Loucy (cell line): ENCODE data around the gene LUZP1.

Experiments
- H2AFZ ChIP-seq: fragments of 200-600 bp; sonication (generic); 2 replicates; pipeline ENCODE4 v1.6.0; 2016; ENCODE audit warnings: antibody characterized with exemption, mild to moderate bottlenecking, low read length, moderate library complexity
- H3F3A ChIP-seq: fragments of 200-600 bp; 2 replicates; pipeline ENCODE4 v1.6.0; 2016; ENCODE audit warnings: antibody characterized with exemption, low read depth, mild to moderate bottlenecking
- H3K27me3 ChIP-seq: fragments of 200-600 bp; sonication (generic); 2 replicates; pipeline ENCODE4 v1.6.1; 2014; ENCODE audit warnings: low read length, mild to moderate bottlenecking; ENCODE audit not compliant: insufficient read depth, poor library complexity, severe bottlenecking
- H3K36me3 ChIP-seq: fragments of 200-600 bp; sonication (generic); 2 replicates; pipeline ENCODE4 v1.6.1; 2016; ENCODE audit warnings: low read length; ENCODE audit not compliant: insufficient read depth
- H3K4me1 ChIP-seq: fragments of 200-600 bp; sonication (generic); 2 replicates; pipeline ENCODE4 v1.5.1; 2014; ENCODE audit warnings: low read length, mild to moderate bottlenecking; ENCODE audit not compliant: insufficient read depth, poor library complexity, severe bottlenecking
- H3K4me2 ChIP-seq: fragments of 200-600 bp; sonication (generic); 2 replicates; pipeline ENCODE4 v1.6.0; 2014; ENCODE audit warnings: antibody characterized with exemption, low read length, low read depth, mild to moderate bottlenecking; ENCODE audit not compliant: poor library complexity, severe bottlenecking
- H3K4me3 ChIP-seq: fragments of 200-600 bp; sonication (generic); 2 replicates; pipeline ENCODE4 v1.5.1; 2014; ENCODE audit warnings: low read length, mild to moderate bottlenecking, mixed read lengths; ENCODE audit not compliant: poor library complexity, severe bottlenecking
- H3K79me2 ChIP-seq: fragments of 200-600 bp; sonication (generic); 2 replicates; pipeline ENCODE4 v1.6.1; 2014; ENCODE audit warnings: low read length; ENCODE audit not compliant: insufficient read depth
- H3K9ac ChIP-seq: fragments of 200-600 bp; sonication (generic); 2 replicates; pipeline ENCODE4 v1.6.0; 2014; ENCODE audit warnings: mild to moderate bottlenecking, low read depth, low read length, moderate library complexity; ENCODE audit not compliant: poor library complexity, severe bottlenecking
- H3K9me2 ChIP-seq: fragments of 200-600 bp; sonication (generic); replicated peaks from 2 replicates; pipeline ENCODE4 v1.6.1; 2016; ENCODE audit warnings: low read depth, low read length, mixed read lengths
- H3K9me3 ChIP-seq: fragments of 200-600 bp; sonication (generic); 2 replicates; pipeline ENCODE4 v1.6.1; 2014; ENCODE audit warnings: mild to moderate bottlenecking, antibody characterized with exemption, low read length, low read depth; ENCODE audit not compliant: insufficient read depth
- H4K20me1 ChIP-seq: fragments of 200-600 bp; sonication (generic); 2 replicates; pipeline ENCODE4 v1.6.0; 2014; ENCODE audit warnings: antibody characterized with exemption, low read length, mild to moderate bottlenecking; ENCODE audit not compliant: insufficient read depth, poor library complexity, severe bottlenecking
- CTCF ChIP-seq: fragments of 200-600 bp; sonication (generic); conservative IDR thresholded peaks from 2 replicates; pipeline ENCODE4 v1.5.1; 2014; ENCODE audit warnings: mild to moderate bottlenecking, antibody characterized with exemption, low read length
- EZH2phosphoT487 ChIP-seq: fragments of 200-600 bp; IDR thresholded peaks from 2 replicates; pipeline ENCODE4 v1.6.1; 2018; ENCODE audit warnings: antibody characterized with exemption, mild to moderate bottlenecking, moderate library complexity, borderline replicate concordance

LUZP1 gene

DNA sequence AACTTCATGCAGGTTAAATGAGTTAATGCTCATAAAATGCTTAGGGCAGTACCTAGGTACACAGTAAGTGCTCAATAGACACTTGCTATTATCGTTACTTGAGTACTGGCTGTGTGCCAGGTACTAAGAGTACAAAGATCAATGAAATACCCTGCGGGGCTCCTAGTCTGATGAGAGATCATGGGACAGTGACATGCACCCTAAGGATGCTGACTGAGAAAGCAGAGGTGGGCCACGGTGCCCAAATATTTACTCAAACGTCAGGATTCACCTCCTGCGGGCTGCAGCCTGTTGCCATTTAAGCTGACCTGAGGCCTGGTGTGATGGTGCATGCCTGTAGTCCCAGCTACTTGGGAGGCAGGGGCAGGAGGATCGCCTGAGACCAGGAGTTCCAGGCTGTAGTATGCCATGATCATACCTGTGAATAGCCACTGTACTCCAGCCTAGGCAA, 19.8 kb upstream of the LUZP1 start:
- H3K4me3 ChIP-seq, result no peak overlapping the region
- TF ChIP-seq CTCF (no peak), EZH2phosphoT487 (no peak)
- no peaks in the 10 kb centered on the region for H3K9me3 ChIP-seq
- H4K20me1 ChIP-seq, result no peaks in the 10 kb centered on the region
- no peaks in the 10 kb centered on the region for H3K27me3 ChIP-seq
- H3F3A ChIP-seq, result no peaks in the 10 kb centered on the region
- H3K4me2 ChIP-seq, result no peak overlapping the region
- H3K4me1 ChIP-seq, result no peaks in the 10 kb centered on the region
- H3K36me3 ChIP-seq, result no peaks in the 10 kb centered on the region
- H3K9ac ChIP-seq, result no peak overlapping the region
- no peaks in the 10 kb centered on the region for H3K79me2 ChIP-seq
- no peaks in the 10 kb centered on the region for H3K9me2 ChIP-seq
- H2AFZ ChIP-seq, result no peak overlapping the region

DNA sequence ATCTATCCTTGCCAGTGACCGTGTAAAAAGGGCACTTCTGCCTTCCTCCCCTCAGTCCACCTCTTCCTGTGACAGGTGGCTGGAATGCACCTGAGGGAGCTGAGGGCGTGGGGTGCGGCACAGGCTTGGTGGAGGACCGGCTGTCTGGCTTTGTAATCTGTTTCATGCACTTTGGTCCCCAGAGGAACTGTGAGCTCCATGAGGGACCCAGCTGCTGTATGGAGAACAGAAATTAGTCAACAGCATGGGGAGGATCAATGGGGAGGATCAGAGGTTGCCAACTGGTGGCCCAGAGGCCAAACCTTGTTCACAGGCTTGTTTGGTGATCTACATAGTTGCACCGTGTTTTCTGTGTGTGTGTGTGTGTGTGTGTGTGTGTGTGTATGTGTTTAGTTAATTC, 19.0 kb upstream of the LUZP1 start:
- H3K4me3 ChIP-seq, result no peak overlapping the region
- no peaks in the 10 kb centered on the region for H3K27me3 ChIP-seq
- H3K9me2 ChIP-seq, result no peaks in the 10 kb centered on the region
- no peak overlapping the region for H3K4me2 ChIP-seq
- H3K4me1 ChIP-seq, result no peaks in the 10 kb centered on the region
- no peaks in the 10 kb centered on the region for H3K36me3 ChIP-seq
- H2AFZ ChIP-seq, result no peak overlapping the region
- H3F3A ChIP-seq, result no peaks in the 10 kb centered on the region
- no peak for TF ChIP-seq CTCF
- no peak for TF ChIP-seq EZH2phosphoT487
- no peaks in the 10 kb centered on the region for H3K79me2 ChIP-seq
- no peaks in the 10 kb centered on the region for H3K9me3 ChIP-seq
- no peaks in the 10 kb centered on the region for H4K20me1 ChIP-seq
- no peak overlapping the region for H3K9ac ChIP-seq

DNA sequence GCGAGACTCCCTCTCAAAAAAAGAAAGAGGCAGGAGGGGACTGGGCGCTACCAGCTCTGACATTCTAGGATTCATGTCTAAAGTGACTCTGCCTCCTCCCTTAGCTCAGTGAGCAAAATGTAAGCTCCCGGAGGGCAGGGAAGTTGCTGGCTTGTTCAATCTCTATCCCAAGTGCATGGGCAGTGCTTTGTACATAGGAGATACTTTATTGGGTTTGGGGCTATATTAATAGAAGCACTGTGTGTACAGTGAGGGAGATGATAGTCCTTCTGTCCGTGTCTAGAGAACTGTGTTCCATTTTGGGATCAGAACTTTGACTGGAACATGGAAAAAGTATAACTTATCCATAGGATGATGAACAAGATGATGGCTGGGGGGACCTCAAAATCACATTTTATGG, 16.7 kb upstream of the LUZP1 start:
- no peak for TF ChIP-seq EZH2phosphoT487
- Histone ChIP-seq H3K4me1 (no peaks in the 10 kb centered on the region), H2AFZ (no peak overlapping the region)

DNA sequence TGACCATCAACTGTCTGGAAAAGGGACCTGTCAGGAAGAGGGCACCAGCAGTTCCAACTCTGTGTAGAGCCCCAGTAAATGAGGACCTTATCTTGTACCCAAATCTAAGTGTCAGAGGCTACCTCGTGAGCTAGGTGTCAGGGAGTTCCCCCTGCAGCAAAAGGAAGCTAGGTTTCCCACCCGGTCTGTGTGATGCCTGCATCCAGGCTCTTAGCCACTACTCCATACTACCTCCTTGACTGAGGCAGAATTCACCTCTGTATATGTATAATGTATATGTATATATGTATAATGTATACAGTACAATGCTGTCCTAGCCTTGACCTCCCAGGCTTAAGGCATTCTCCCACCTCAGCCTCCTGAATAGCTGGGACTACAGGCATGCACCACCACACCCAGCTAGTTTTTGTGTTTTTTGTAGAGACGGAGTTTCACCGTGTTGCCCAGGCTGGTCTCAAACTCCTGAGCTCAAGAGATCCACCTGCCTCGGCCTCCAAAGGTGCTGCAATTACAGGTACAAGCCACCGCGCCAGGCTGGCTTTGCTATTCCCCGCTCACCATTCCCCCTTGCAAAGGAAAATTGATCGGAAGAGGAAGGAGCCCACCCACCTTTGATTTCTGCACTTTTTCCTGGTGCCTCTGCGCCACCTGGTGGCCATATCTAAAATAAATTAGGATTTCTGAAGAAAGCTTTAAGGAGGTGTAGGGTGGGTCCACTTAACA, 15.7 kb upstream of the LUZP1 start:
- Histone ChIP-seq H2AFZ (peak overlapping the region; percentile 87), H3K4me3 (peak overlapping the region; percentile 63)
- TF ChIP-seq EZH2phosphoT487 (no peak), CTCF (peak; percentile 87)

More for the DNA sequence above, 16.7 kb upstream of the LUZP1 start:
- Histone ChIP-seq H3K9ac (no peak overlapping the region), H3K4me2 (no peak overlapping the region), H3K4me3 (no peak overlapping the region), H3K9me3 (no peaks in the 10 kb centered on the region), H3F3A (no peaks in the 10 kb centered on the region), H3K79me2 (no peaks in the 10 kb centered on the region), H4K20me1 (no peaks in the 10 kb centered on the region), H3K27me3 (no peaks in the 10 kb centered on the region), H3K9me2 (no peaks in the 10 kb centered on the region), H3K36me3 (no peaks in the 10 kb centered on the region)

More for the DNA sequence above, 15.7 kb upstream of the LUZP1 start:
- H3K9me3 ChIP-seq, result no peaks in the 10 kb centered on the region
- peak overlapping the region; percentile 71 for H3K4me2 ChIP-seq
- H3K9me2 ChIP-seq, result no peaks in the 10 kb centered on the region
- no peaks in the 10 kb centered on the region for H3F3A ChIP-seq
- H3K79me2 ChIP-seq, result no peaks in the 10 kb centered on the region
- no peaks in the 10 kb centered on the region for H3K36me3 ChIP-seq
- no peaks in the 10 kb centered on the region for H3K4me1 ChIP-seq
- no peaks in the 10 kb centered on the region for H4K20me1 ChIP-seq
- H3K27me3 ChIP-seq, result no peaks in the 10 kb centered on the region
- H3K9ac ChIP-seq, result no peak overlapping the region
